Esophagus muscularis mucosa (tissue), 4 donors: ENCODE data around the gene TNFRSF1B.

Experiments used
- EP300 ChIP-seq: sonication (generic); formaldehyde crosslinking; IDR thresholded peaks from one replicate; pipeline ENCODE4 v1.6.1; 2017; ENCODE audit warnings: antibody characterized with exemption
- POLR2A ChIP-seq: fragments of 450-650 bp; IDR thresholded peaks from one replicate; pipeline ENCODE4 v1.6.1; 2017; ENCODE audit warnings: antibody characterized with exemption, moderate library complexity, mild to moderate bottlenecking, low read depth
- POLR2AphosphoS5 ChIP-seq, 2 donors: sonication (generic); formaldehyde crosslinking; IDR thresholded peaks; one replicate each; pipeline ENCODE4 v1.6.1; 2017; ENCODE audit warnings: antibody characterized with exemption in 2 of 2
- TF ChIP-seq, protein P1 (sequence below), 3 experiments: fragments of 200-600 bp in 2 of 3; fragments of 450-650 bp in 1 of 3; sonication (generic) in 2 of 3; IDR thresholded peaks; one replicate each; pipeline ENCODE4 v1.5.1; 2017 to 2019; ENCODE audit warnings: antibody characterized with exemption in 3 of 3, mild to moderate bottlenecking in 2 of 3, moderate library complexity in 1 of 3

DNA sequence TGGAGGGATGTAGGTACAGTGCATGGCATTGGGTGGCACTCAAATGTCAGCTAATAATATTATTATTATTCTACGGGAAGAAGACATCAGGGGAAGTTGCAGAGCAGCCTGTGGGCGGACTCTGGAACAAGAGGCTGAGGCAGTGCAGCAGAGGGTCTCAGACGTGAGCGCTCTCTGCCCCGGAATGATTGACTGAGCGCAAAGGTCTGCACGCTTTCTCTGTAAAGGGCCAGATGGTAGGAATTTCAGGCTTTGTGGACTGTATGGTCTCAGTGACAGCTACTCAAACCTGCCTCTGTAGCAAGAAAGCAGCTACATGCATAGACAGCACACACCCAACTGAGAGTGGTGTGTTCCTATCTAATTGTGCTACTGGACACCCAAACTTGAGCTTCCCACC lies 33.4 kb downstream of the TNFRSF1B start:
- TF ChIP-seq, protein P1, sequence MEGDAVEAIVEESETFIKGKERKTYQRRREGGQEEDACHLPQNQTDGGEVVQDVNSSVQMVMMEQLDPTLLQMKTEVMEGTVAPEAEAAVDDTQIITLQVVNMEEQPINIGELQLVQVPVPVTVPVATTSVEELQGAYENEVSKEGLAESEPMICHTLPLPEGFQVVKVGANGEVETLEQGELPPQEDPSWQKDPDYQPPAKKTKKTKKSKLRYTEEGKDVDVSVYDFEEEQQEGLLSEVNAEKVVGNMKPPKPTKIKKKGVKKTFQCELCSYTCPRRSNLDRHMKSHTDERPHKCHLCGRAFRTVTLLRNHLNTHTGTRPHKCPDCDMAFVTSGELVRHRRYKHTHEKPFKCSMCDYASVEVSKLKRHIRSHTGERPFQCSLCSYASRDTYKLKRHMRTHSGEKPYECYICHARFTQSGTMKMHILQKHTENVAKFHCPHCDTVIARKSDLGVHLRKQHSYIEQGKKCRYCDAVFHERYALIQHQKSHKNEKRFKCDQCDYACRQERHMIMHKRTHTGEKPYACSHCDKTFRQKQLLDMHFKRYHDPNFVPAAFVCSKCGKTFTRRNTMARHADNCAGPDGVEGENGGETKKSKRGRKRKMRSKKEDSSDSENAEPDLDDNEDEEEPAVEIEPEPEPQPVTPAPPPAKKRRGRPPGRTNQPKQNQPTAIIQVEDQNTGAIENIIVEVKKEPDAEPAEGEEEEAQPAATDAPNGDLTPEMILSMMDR (IDR thresholded peaks at IDR 0.05): no peak
- TF ChIP-seq EP300 (no peak), POLR2A (no peak), POLR2AphosphoS5 (IDR thresholded peaks at IDR 0.05) (no peak)
